Kidney (tissue), 14 donors: ENCODE data around the gene GTF2F1. TPM values are rescaled to one million over a fixed set of nuclear protein-coding genes. Genes with fewer than 3 reads are reported as not detected.
A peak's percentile ranks its signal among the peaks of the same experiment; 100 is the strongest.
"Not testable (repeated sequence)": the region's sequence is repeated elsewhere in the genome, so short reads cannot be mapped to it uniquely, and the experiment has no call there.

Experiments
- DNase-seq, 5 donors: peaks; one replicate each; pipeline ENCODE4 v3.0.0-alpha.2; 2013 to 2020
- FAIRE-seq: peaks from 2 replicates; lab custom pipeline; 2012; peaks lifted over from hg19 to GRCh38; lab: Jason Lieb, UNC
- H3K27ac ChIP-seq, 2 donors: one replicate each; pipeline ENCODE4 v1.7.0; 2013; ENCODE audit warnings: low read depth in 2 of 2, low read length in 2 of 2, inconsistent platforms in 1 of 2
- H3K27me3 ChIP-seq: one replicate; pipeline ENCODE4 v1.7.1; 2013; ENCODE audit warnings: low read length, inconsistent platforms; ENCODE audit not compliant: control insufficient read depth, insufficient read depth
- H3K36me3 ChIP-seq, 3 donors: one replicate each; pipeline versions ENCODE4 v1.7.0 to v1.7.1; 2013; ENCODE audit warnings: low read length in 3 of 3, control low read depth in 1 of 3, inconsistent platforms in 1 of 3; ENCODE audit not compliant: insufficient read depth in 3 of 3, control insufficient read depth in 2 of 3
- H3K4me1 ChIP-seq, 3 donors: one replicate each; pipeline versions ENCODE4 v1.7.0 to v1.7.1; 2013; ENCODE audit warnings: low read length in 3 of 3, inconsistent platforms in 1 of 3, low read depth in 1 of 3; ENCODE audit not compliant: control insufficient read depth in 2 of 3, insufficient read depth in 2 of 3
- H3K4me3 ChIP-seq, 3 donors: one replicate each; pipeline versions ENCODE4 v1.7.0 to v1.8.1; 2013; ENCODE audit warnings: low read length in 3 of 3, control low read depth in 1 of 3, inconsistent platforms in 1 of 3
- H3K9ac ChIP-seq, 3 donors: one replicate each; pipeline versions ENCODE4 v1.7.0 to v1.7.1; 2013; ENCODE audit warnings: low read length in 3 of 3, control low read depth in 1 of 3, inconsistent platforms in 1 of 3
- H3K9me3 ChIP-seq, 3 donors: one replicate each; pipeline versions ENCODE4 v1.7.0 to v1.7.1; 2013; ENCODE audit warnings: low read length in 3 of 3, control low read depth in 1 of 3, inconsistent platforms in 1 of 3; ENCODE audit not compliant: control insufficient read depth in 2 of 3, insufficient read depth in 1 of 3
- CTCF ChIP-seq: IDR thresholded peaks from 3 replicates; pipeline ENCODE4 v1.5.1; 2012; ENCODE audit warnings: mild to moderate bottlenecking, moderate library complexity, borderline replicate concordance; ENCODE audit not compliant: insufficient read depth; ENCODE audit errors: extremely low read depth
- intact Hi-C: fragments of 100-400 bp; cut with DNase I; formaldehyde crosslinking; loops from one replicate; pipeline ENCODE4 v1.11.1; 2022
- polyA plus RNA-seq: library from polyadenylated mRNA; stranded (reverse); fragments of 350-450 nt; fragmentation: Illumina TruSeq; extraction: RNeasy Lipid Tissue Mini Kit (QIAGEN cat#74804); gene quantifications from one replicate; pipeline ENCODE4 v1.2.3, GENCODE V29; 2014; ENCODE audit warnings: low read depth, low replicate concordance; ENCODE audit not compliant: insufficient read depth
- total RNA-seq: library from RNA; stranded (reverse); fragmentation: NEBNext Ultra II Directional; extraction: Animal tissue kit (Norgen Biotek cat#: 25700); gene quantifications from one replicate; pipeline ENCODE4 v1.2.1, GENCODE V29; 2021
- donor health status: control.
- donor health status: control.
- donor health status: control.
- donor health status: control.
- donor health status: control.
- donor health status: DM: yes; HTN: yes; CAD: no.
- donor health status: Normal renal cell carcinoma (clear cell type).

GTF2F1 gene
- total and polyA plus RNA-seq, 2 donors from 2014 or later = 44.1 to 61.7 TPM

- intact Hi-C loops = no loop called here
- Histone ChIP-seq H3K9ac (no peak overlapping the region), H3K9me3 (no peaks in the 10 kb centered on the region), H3K36me3 (no peaks in the 10 kb centered on the region), H3K4me3 (no peak overlapping the region), H3K27ac (no peak overlapping the region), H3K4me1 (peaks cover 0 to 2% (median 0%) of the 10 kb centered on the region in 3 donors), H3K27me3 (no peaks in the 10 kb centered on the region)
- FAIRE-seq (peak; percentile 19), DNase-seq (no peak)
- no peak for TF ChIP-seq CTCF
These were observed 13.4 kb upstream of the GTF2F1 start for GRCh38 chr19:6406401-6406800.

GRCh38 chr19:6402837-6403608 lies 10.1 kb upstream of the GTF2F1 start:
- intact Hi-C loops = no loop called here

GRCh38 chr19:6402058-6402457 lies 9.1 kb upstream of the GTF2F1 start:
- Histone ChIP-seq H3K4me1 (peaks cover 0 to 2% (median 0%) of the 10 kb centered on the region in 3 donors), H3K9me3 (no peaks in the 10 kb centered on the region), H3K27ac (no peak overlapping the region), H3K36me3 (no peaks in the 10 kb centered on the region), H3K4me3 (no peak overlapping the region), H3K27me3 (no peaks in the 10 kb centered on the region), H3K9ac (no peak overlapping the region)
- FAIRE-seq (no peak), DNase-seq (no peak)
- intact Hi-C loops = no loop called here
- TF ChIP-seq CTCF = no peak

More at GRCh38 chr19:6402837-6403608, 10.1 kb upstream of the GTF2F1 start:
- Histone ChIP-seq H3K36me3 (no peaks in the 10 kb centered on the region), H3K27ac (peak overlapping the region in 1 of 2 donors; percentile 60), H3K4me1 (peaks cover 0 to 2% (median 0%) of the 10 kb centered on the region in 3 donors), H3K27me3 (no peaks in the 10 kb centered on the region), H3K9ac (no peak overlapping the region), H3K4me3 (peak overlapping the region in 1 of 3 donors; percentile 8), H3K9me3 (no peaks in the 10 kb centered on the region)
- TF ChIP-seq CTCF = no peak
- FAIRE-seq (no peak), DNase-seq (peak in 4 of 5 donors; percentile 67 to 91 (median 78))

- H3K27ac ChIP-seq, H3K36me3 ChIP-seq, H3K9ac ChIP-seq, H3K27me3 ChIP-seq, intact Hi-C loops, DNase-seq, H3K4me1 ChIP-seq, FAIRE-seq, H3K4me3 ChIP-seq, H3K9me3 ChIP-seq: not testable (repeated sequence)
These were observed 7.3 kb upstream of the GTF2F1 start for GRCh38 chr19:6400062-6400944.
